ENCODE measurements around the gene GLOD4.

The GLOD4 gene

GRCh38 chr17:740240-741017 is 41.7 kb downstream of the GLOD4 start:
- DNase-seq (ENCODE audit: low read depth): no peak
- no peak for TF ChIP-seq CTCF (IDR thresholded peaks at IDR 0.05; ENCODE audit: control insufficient read depth, insufficient read depth, low read depth, low read length, missing control alignments)

DNA sequence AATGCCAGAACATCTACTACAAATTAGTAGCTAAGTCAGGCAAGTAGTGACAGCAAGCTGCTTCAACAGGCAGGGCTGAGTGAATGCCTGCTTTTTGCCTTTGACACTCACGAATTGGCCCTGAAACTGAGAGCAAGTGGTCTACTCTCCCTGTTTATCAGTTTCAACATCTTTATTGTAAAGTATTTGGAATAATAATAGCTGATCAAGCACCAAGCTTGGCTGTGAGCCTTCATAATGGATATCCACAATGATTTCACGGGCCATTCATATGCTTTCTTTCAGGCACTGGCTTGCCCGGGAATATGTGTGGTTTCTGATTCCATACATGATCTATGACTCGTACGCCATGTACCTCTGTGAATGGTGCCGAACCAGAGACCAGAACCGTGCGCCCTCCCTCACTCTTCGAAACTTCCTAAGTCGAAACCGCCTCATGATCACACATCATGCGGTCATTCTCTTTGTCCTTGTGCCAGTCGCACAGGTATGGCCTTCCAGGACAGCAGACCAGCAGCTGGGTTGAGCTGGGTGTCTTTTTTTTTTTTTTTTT is 44.4 kb downstream of the GLOD4 start:
- H3K4me3 ChIP-seq (ENCODE audit: control insufficient read depth, low read depth, low read length): no peak overlapping the region
- no peak for DNase-seq (ENCODE audit: low read depth)
- TF ChIP-seq CTCF (IDR thresholded peaks at IDR 0.05; ENCODE audit: control insufficient read depth, insufficient read depth, low read depth, low read length, missing control alignments): no peak

More at GRCh38 chr17:740240-741017, 41.7 kb downstream of the GLOD4 start:
- no peak overlapping the region for H3K4me3 ChIP-seq (ENCODE audit: control insufficient read depth, low read depth, low read length)

DNA sequence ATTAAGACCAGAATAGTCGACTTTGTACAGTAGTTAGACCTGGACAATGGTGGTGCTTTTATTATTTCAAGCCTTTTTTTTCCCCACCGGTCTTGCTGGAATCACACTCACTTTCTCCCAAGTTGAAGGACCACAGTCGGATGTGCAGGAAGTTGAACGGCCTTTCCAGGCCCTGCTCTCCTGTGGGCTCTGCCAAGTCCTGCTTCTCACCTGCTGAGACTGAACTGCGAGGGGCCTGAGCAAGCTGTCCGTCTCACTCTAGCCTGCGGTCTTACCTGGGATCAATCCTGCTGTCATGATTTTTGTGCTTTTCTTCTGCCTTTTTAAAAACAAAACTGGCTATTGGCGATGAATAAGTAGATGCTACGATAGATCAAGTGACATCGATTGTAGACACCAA is 48.3 kb downstream of the GLOD4 start:
- no peak for DNase-seq (ENCODE audit: low read depth)
- H3K4me3 ChIP-seq (ENCODE audit: control insufficient read depth, low read depth, low read length): peak overlapping the region; percentile 87
- no peak for TF ChIP-seq CTCF (IDR thresholded peaks at IDR 0.05; ENCODE audit: control insufficient read depth, insufficient read depth, low read depth, low read length, missing control alignments)

GRCh38 chr17:732902-733720 is 49.0 kb downstream of the GLOD4 start:
- peak overlapping the region; percentile 87 for H3K4me3 ChIP-seq (ENCODE audit: control insufficient read depth, low read depth, low read length)
- no peak for TF ChIP-seq CTCF (IDR thresholded peaks at IDR 0.05; ENCODE audit: control insufficient read depth, insufficient read depth, low read depth, low read length, missing control alignments)
- DNase-seq (ENCODE audit: low read depth): no peak

GRCh38 chr17:732067-732901 is 49.8 kb downstream of the GLOD4 start, which contains the start of gene TLCD3A:
Gene TLCD3A, plus strand, starts transcription at chr17:732596. Its CDS starts 52 bp downstream, at chr17:732648.
- no peak for TF ChIP-seq CTCF (IDR thresholded peaks at IDR 0.05; ENCODE audit: control insufficient read depth, insufficient read depth, low read depth, low read length, missing control alignments)
- peak within 1 kb of the TSS; percentile 87 for H3K4me3 ChIP-seq (ENCODE audit: control insufficient read depth, low read depth, low read length)
- no peak for DNase-seq (ENCODE audit: low read depth)

GRCh38 chr17:731644-732066 is 50.4 kb downstream of the GLOD4 start:
- no peak for DNase-seq (ENCODE audit: low read depth)
- peak overlapping the region; percentile 87 for H3K4me3 ChIP-seq (ENCODE audit: control insufficient read depth, low read depth, low read length)
- TF ChIP-seq CTCF (IDR thresholded peaks at IDR 0.05; ENCODE audit: control insufficient read depth, insufficient read depth, low read depth, low read length, missing control alignments): no peak

All from AG09309 (cell line).